Activated B cell treated with CpG ODN at 0.5 μM for 24 hours (primary cell): ENCODE results near the gene HYLS1. TPM values are rescaled to one million over a fixed set of nuclear protein-coding genes. Genes with fewer than 3 reads are reported as not detected.
"Not testable (repeated sequence)": the region's sequence is repeated elsewhere in the genome, so short reads cannot be mapped to it uniquely, and the experiment has no call there.

ENCODE experiments used
- ATAC-seq: fragments of 200-7000 bp; cut with Tn5 transposase; one replicate; pipeline ENCODE4 v1.10.0; 2021; ENCODE audit warnings: low read depth, mild to moderate bottlenecking, moderate library complexity
- CTCF ChIA-PET: fragments of 350-600 bp; sonication (Branson Sonifier 250); formaldehyde crosslinking; loops from one replicate; lab custom pipeline; 2021; ENCODE audit warnings: antibody characterized with exemption; lab: Charles Lee
- POLR2A ChIA-PET: fragments of 350-600 bp; sonication (Branson Sonifier 250); formaldehyde crosslinking; loops from one replicate; lab custom pipeline; 2021; ENCODE audit warnings: antibody characterized with exemption; lab: Charles Lee
- DNase-seq: peaks from one replicate; pipeline ENCODE4 v3.0.0; 2022
- H3K27ac Mint-ChIP-seq: one replicate; pipeline ENCODE4 v1.8.0; 2020; ENCODE audit warnings: mixed read lengths
- H3K27me3 Mint-ChIP-seq: one replicate; pipeline ENCODE4 v1.8.0; 2021; ENCODE audit warnings: mixed read lengths
- H3K36me3 Mint-ChIP-seq: one replicate; pipeline ENCODE4 v1.8.0; 2021; ENCODE audit warnings: low read depth, mixed read lengths
- H3K4me1 Mint-ChIP-seq: one replicate; pipeline ENCODE4 v1.8.0; 2021; ENCODE audit warnings: mixed read lengths
- H3K4me3 Mint-ChIP-seq: one replicate; pipeline ENCODE4 v1.8.0; 2020; ENCODE audit warnings: mild to moderate bottlenecking, mixed read lengths
- H3K9me3 Mint-ChIP-seq: one replicate; pipeline ENCODE4 v1.8.0; 2020; ENCODE audit warnings: mixed read lengths
- intact Hi-C: fragments of 100-400 bp; cut with micrococcal nuclease; formaldehyde crosslinking; loops from one replicate; pipeline ENCODE4 v1.15.1; 2024
- total RNA-seq: library from RNA; stranded (reverse); gene quantifications from 2 replicates; pipeline ENCODE4 v1.2.3, GENCODE V29; 2022
- TF ChIP-seq, protein P1 (sequence below): fragments of 200-600 bp; IDR thresholded peaks from one replicate; pipeline ENCODE4 v1.8.0; 2022; ENCODE audit warnings: antibody characterized with exemption, mild to moderate bottlenecking

HYLS1 gene
- total RNA-seq, 1 donor from 2014 or later, result 9.0 TPM

GRCh38 chr11:125902927-125903710, 15.7 kb downstream of the HYLS1 start, which contains the start of gene PUS3:
Gene PUS3 (minus strand): TSS chr11:125903206. CDS start chr11:125896284, 6,922 bp downstream.
- DNase-seq (peak; percentile 77), ATAC-seq (peak; percentile 96)
- peaks cover 30% of the 10 kb centered on the region for H3K36me3 Mint-ChIP-seq
- TF ChIP-seq, protein P1, sequence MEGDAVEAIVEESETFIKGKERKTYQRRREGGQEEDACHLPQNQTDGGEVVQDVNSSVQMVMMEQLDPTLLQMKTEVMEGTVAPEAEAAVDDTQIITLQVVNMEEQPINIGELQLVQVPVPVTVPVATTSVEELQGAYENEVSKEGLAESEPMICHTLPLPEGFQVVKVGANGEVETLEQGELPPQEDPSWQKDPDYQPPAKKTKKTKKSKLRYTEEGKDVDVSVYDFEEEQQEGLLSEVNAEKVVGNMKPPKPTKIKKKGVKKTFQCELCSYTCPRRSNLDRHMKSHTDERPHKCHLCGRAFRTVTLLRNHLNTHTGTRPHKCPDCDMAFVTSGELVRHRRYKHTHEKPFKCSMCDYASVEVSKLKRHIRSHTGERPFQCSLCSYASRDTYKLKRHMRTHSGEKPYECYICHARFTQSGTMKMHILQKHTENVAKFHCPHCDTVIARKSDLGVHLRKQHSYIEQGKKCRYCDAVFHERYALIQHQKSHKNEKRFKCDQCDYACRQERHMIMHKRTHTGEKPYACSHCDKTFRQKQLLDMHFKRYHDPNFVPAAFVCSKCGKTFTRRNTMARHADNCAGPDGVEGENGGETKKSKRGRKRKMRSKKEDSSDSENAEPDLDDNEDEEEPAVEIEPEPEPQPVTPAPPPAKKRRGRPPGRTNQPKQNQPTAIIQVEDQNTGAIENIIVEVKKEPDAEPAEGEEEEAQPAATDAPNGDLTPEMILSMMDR, result no peak
- H3K27me3 Mint-ChIP-seq, result peaks cover 22% of the 10 kb centered on the region
- peak within 1 kb of the TSS; percentile 88 for H3K27ac Mint-ChIP-seq
- peak within 1 kb of the TSS; percentile 94 for H3K4me3 Mint-ChIP-seq
- POLR2A ChIA-PET, result interaction anchor here (0.6 to 2.7 kb wide), 10 partner anchors 11 to 950 kb away, joined by 3 to 64 read pairs (median 4); partner anchors contain the start of genes CCDC15, CHEK1, DCPS and HYLS1
- intact Hi-C loops, result loop anchor here (1.0 to 5.0 kb wide), 5 partner anchors 16 to 366 kb away; partner anchors contain the start of genes CDON, CHEK1, FAM118B and FOXRED1
- H3K4me1 Mint-ChIP-seq, result peaks cover 31% of the 10 kb centered on the region
- no peaks in the 10 kb centered on the region for H3K9me3 Mint-ChIP-seq
- CTCF ChIA-PET, result interaction anchor here (1.0 to 1.6 kb wide), 3 partner anchors 15 to 278 kb away, joined by 3 to 13 read pairs (median 3); partner anchors contain the start of gene HYLS1

DNA sequence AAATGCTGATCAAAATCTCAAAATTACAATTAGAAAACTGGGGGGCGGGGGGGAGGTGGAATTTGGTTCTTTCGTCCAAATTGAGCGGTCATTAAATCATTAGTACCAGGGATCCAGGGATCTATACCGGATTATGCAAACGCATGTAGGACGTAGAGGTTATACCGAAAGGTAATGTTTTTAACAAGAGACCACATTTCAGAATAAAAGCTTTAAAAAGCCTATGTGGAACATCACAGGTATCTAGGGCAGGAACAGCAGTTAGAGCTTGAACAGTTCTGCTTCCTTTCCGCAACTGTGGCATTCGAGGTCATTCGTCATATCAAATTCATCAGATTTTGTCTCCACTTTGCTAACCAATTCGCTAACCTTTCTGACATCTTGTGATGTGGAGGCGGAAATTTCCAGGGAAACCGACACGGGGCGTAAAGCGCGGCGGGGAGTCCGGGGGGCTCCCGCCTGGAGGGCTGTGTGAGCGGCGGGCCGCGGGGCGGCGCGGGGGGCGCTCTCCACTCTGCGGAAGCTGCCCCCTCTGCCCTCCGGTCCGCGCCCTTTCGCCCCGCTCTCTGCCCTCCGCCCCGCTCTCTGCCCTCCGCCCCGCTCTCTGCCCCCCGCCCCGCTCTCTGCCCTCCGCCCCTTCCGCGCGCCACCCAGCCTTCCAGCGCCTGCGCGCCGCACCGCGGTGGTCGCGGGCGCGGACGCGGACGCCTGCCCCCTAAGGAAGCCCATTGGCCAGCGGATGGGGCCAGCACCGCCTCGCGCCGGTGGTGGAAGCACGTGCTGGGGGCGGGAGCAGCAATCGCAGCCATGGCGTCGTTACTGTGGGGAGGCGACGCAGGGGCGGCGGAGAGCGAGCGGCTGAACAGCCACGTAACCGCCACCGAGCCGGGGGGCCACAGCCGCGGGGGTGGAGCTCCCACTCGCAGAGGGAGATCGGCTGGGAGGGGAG, 16.5 kb downstream of the HYLS1 start, which contains the start of gene DDX25:
Gene DDX25 (plus strand): TSS at position 798 of the 949 bp plus-strand sequence. CDS start 10 bp downstream, at position 808.
- ChIA-PET CTCF (interaction anchor here (1.0 to 1.6 kb wide), 2 partner anchors 16 to 17 kb away, joined by 3 to 13 read pairs; partner anchors contain the start of gene HYLS1), POLR2A (interaction anchor here (0.7 to 2.7 kb wide), 3 partner anchors 17 to 307 kb away, joined by 3 to 64 read pairs (median 6); partner anchors contain the start of genes CHEK1, HYLS1 and RPUSD4)
- Mint-ChIP-seq H3K36me3 (peaks cover 28% of the 10 kb centered on the region), H3K27ac (no peak within 1 kb of the TSS), H3K4me1 (peaks cover 31% of the 10 kb centered on the region), H3K9me3 (no peaks in the 10 kb centered on the region), H3K27me3 (peaks cover 22% of the 10 kb centered on the region), H3K4me3 (peak within 1 kb of the TSS; percentile 94)
- DNase-seq, result no peak
- TF ChIP-seq, protein P1, result no peak
- intact Hi-C loops, result loop anchor here (1.0 to 5.0 kb wide), 5 partner anchors 17 to 365 kb away; partner anchors contain the start of genes CDON, CHEK1, FAM118B and FOXRED1
- no peak for ATAC-seq

DNA sequence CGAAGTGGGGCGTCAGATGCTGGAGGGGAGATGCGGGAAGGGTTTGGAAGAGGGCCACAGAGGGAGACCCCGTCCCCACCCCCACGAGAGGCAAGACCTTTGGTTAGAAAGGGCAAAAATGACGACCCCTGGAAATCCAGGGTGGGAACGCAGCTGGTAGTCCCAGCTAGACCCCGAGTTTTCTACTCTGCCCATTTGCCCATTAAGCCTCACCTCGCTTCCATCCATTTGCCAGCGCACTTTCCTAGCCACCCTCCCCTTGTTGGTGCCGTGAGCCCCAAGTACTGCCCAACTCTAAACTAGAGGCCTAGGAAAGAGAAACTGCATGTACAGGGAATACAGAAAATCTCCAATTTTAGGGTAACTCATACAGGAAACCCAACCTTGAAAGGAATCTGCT, 17.2 kb downstream of the HYLS1 start:
- Mint-ChIP-seq H3K27me3 (peaks cover 22% of the 10 kb centered on the region), H3K4me1 (peaks cover 31% of the 10 kb centered on the region), H3K27ac (no peak overlapping the region), H3K4me3 (peak overlapping the region; percentile 59), H3K36me3 (peaks cover 21% of the 10 kb centered on the region), H3K9me3 (no peaks in the 10 kb centered on the region)
- no peak for ATAC-seq
- ChIA-PET CTCF (no interaction called here), POLR2A (interaction anchor here (2.7 kb wide), 1 partner anchor 17 kb away, joined by 64 read pairs; the partner anchor contains the start of gene HYLS1)
- intact Hi-C loops, result loop anchor here (5.0 kb wide), 1 partner anchor 158 kb away; the partner anchor contains the start of gene CDON
- DNase-seq, result no peak
- TF ChIP-seq, protein P1, result no peak

DNA sequence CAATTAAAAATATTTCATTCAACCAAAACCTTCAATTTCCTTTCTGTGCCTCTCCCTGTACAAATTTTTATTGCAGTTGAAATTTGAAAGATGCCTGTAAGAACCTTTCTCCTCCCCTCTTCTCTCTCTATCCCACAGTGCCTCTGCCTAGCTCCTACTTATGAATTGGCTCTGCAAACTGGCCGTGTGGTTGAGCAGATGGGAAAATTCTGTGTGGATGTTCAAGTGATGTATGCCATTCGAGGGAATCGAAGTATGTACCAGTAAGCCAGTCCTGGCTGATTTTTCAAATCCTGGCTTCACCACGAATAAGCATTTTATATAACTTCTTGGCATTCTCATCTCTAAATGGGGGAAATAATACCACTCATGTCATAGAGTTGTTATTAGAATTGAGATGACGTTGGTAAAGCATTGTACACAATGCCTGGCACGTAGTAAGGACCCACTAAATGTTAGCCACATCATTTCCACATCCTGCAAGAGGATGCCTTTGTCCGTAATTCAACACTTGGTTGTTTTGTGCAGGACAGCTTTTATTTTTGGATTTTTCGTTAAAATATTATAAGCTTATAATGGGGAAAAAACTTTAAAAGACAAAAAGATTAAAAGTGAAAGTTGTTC, 22.9 kb downstream of the HYLS1 start:
- no peak for ATAC-seq
- intact Hi-C loops, result no loop called here
- Mint-ChIP-seq H3K4me3 (no peak overlapping the region), H3K36me3 (no peaks in the 10 kb centered on the region), H3K27me3 (peaks cover 20% of the 10 kb centered on the region), H3K27ac (no peak overlapping the region), H3K4me1 (no peaks in the 10 kb centered on the region), H3K9me3 (no peaks in the 10 kb centered on the region)
- CTCF ChIA-PET, result no interaction called here
- TF ChIP-seq, protein P1, result no peak
- POLR2A ChIA-PET, result no interaction called here
- DNase-seq, result no peak

DNA sequence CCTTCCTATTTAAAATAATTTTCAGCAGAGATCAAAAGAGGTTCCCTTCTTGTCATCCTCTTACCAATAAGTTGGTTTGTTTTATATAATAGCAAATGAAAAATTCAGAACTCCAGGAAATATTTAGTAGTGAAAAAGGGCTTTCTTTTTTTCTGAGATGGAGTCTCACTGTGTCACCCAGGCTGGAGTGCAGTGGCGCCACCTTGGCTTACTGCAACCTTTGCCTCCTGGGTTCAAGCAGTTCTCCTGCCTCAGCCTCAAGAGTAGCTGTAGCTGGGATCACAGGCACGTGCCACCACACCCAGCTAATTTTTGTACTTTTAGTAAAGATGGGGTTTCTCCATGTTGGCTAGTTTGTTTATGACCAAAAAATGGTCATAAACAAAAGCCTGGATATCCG, 27.1 kb downstream of the HYLS1 start:
- H3K36me3 Mint-ChIP-seq, intact Hi-C loops, POLR2A ChIA-PET, H3K27ac Mint-ChIP-seq, H3K4me1 Mint-ChIP-seq, H3K9me3 Mint-ChIP-seq, CTCF ChIA-PET, ATAC-seq, H3K4me3 Mint-ChIP-seq, DNase-seq: not testable (repeated sequence)
- H3K27me3 Mint-ChIP-seq, result peaks cover 19% of the 10 kb centered on the region
